Right ventricle myocardium inferior (tissue), 1 donor: ENCODE data around the gene DYSF. TPM values are rescaled to one million over a fixed set of nuclear protein-coding genes. Genes with fewer than 3 reads are reported as not detected.

ENCODE experiments used
- ATAC-seq: fragments of 200-7000 bp; cut with Tn5 transposase; one replicate; pipeline ENCODE4 v1.9.1; 2020; ENCODE audit warnings: mild to moderate bottlenecking, moderate library complexity
- DNase-seq: peaks from one replicate; pipeline ENCODE4 v3.0.0; 2021; ENCODE audit errors: missing footprints
- intact Hi-C: fragments of 100-400 bp; cut with DNase I; formaldehyde crosslinking; loops from one replicate; pipeline ENCODE4 v1.11.0; 2022
- total RNA-seq: library from RNA; stranded (reverse); fragmentation: NEBNext Ultra II Directional; extraction: Animal tissue kit (Norgen Biotek cat#: 25700); gene quantifications from one replicate; pipeline ENCODE4 v1.2.1, GENCODE V29; 2021
- donor health status: DM: no; HTN: yes; CAD: no; lungs with severe emphysema.

The DYSF gene
- total RNA-seq, 1 donor from 2014 or later = 57.8 TPM

- DNase-seq (no peak), ATAC-seq (no peak)
- intact Hi-C loops = loop anchor here (2.0 kb wide), 1 partner anchor 355 kb away; no protein-coding TSS in a partner anchor
These were observed 58.4 kb downstream of the DYSF start for GRCh38 chr2:71511776-71512175.

GRCh38 chr2:71512386-71512785, 59.0 kb downstream of the DYSF start:
- ATAC-seq = no peak
- no peak for DNase-seq
- intact Hi-C loops = no loop called here

GRCh38 chr2:71513096-71513495, 59.7 kb downstream of the DYSF start:
- intact Hi-C loops = no loop called here
- ATAC-seq (no peak), DNase-seq (no peak)

DNA sequence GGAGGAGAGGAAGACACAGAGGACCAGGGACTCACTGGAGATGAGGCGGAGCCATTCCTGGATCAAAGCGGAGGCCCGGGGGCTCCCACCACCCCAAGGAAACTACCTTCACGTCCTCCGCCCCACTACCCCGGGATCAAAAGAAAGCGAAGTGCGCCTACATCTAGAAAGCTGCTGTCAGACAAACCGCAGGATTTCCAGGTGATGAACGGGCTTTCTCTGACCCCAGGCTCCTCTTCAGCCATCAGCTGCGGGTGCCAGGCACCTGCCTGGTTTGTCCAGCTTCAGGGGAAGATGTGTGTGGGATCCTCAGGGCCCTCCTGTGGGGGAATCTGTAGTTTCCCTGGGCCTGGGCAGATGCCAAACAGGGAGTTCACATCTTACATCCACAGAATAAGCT, 60.4 kb downstream of the DYSF start:
- intact Hi-C loops = no loop called here
- DNase-seq (no peak), ATAC-seq (no peak)

GRCh38 chr2:71516253-71516888, 63.0 kb downstream of the DYSF start:
- DNase-seq = no peak
- intact Hi-C loops = no loop called here
- no peak for ATAC-seq

DNA sequence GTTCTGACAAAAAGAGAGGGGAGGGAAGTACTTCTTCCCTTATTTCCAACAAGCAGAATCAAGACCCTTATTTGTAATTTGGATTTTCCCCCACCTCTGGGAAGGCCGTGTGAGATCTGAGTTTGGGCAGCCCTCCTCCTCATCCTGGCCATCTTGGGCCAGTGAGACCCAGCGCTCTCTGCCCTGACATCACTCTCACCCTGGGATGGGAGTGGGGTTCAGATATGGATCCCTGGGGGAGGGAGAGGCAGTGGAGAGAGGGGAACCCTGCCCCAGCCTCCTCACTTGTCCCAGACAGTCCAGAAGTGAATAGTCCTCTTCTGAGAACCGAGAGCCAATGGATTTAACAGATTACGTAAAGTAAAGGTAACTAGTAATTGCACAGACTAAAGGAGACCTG, 64.5 kb downstream of the DYSF start:
- no peak for ATAC-seq
- no peak for DNase-seq
- intact Hi-C loops = no loop called here

- intact Hi-C loops = no loop called here
- DNase-seq = no peak
- no peak for ATAC-seq
These were observed 68.1 kb downstream of the DYSF start for GRCh38 chr2:71521436-71521950.

DNA sequence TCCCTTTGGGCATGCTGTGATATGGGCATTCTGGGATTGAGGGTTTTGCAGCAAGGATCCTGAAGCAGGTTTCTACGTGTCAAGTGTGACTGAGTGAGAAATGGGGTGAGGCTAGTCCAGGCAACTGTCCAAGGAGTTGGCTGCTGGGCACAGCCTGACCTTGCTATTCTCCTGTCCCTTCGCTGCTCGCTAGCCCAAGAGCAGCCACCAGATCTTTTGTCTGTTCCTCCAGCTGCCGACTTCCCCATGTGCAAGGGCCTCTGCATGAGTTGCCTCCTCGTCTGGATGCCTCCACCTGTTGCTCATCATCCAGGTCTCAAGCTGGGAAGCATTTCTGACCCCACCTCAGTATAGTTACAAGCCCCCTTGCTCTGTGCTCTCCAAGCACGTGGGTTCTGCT, 71.1 kb downstream of the DYSF start:
- DNase-seq = no peak
- peak; percentile 32 for ATAC-seq
- intact Hi-C loops = no loop called here

- ATAC-seq = no peak
- no peak for DNase-seq
- intact Hi-C loops = no loop called here
These were observed 72.8 kb downstream of the DYSF start for GRCh38 chr2:71526141-71526540.

- ATAC-seq (no peak), DNase-seq (no peak)
- intact Hi-C loops = no loop called here
These were observed 73.6 kb downstream of the DYSF start for GRCh38 chr2:71526975-71527374.

- intact Hi-C loops = no loop called here
- no peak for ATAC-seq
- DNase-seq = no peak
These were observed 74.8 kb downstream of the DYSF start for GRCh38 chr2:71528131-71528591.

- ATAC-seq (no peak), DNase-seq (no peak)
- intact Hi-C loops = no loop called here
These were observed 75.4 kb downstream of the DYSF start for GRCh38 chr2:71528749-71529148.

DNA sequence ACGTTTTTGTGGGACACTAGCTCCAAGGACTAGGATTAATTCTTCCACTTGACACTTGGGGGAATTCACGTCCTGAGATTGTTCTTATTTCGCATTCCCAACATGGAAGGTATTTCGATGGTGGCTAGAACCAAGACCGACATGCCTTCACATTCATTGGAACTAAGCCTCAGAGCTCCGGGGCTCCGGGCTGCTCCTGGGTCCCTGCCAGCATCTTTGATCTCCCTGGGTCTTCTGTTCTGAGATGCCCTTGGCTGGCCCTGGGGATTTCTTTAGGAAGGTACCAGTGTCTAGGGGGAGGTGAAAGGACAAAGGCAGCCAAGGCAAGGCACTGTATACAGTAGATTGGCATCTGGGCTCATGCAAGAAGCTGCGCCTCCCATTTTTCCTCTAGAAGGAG, 76.8 kb downstream of the DYSF start:
- intact Hi-C loops = no loop called here
- DNase-seq (no peak), ATAC-seq (no peak)

- no peak for ATAC-seq
- DNase-seq = no peak
- intact Hi-C loops = no loop called here
These were observed 77.4 kb downstream of the DYSF start for GRCh38 chr2:71530641-71531332.

GRCh38 chr2:71531522-71532047, 78.2 kb downstream of the DYSF start:
- intact Hi-C loops = no loop called here
- no peak for ATAC-seq
- DNase-seq = no peak

DNA sequence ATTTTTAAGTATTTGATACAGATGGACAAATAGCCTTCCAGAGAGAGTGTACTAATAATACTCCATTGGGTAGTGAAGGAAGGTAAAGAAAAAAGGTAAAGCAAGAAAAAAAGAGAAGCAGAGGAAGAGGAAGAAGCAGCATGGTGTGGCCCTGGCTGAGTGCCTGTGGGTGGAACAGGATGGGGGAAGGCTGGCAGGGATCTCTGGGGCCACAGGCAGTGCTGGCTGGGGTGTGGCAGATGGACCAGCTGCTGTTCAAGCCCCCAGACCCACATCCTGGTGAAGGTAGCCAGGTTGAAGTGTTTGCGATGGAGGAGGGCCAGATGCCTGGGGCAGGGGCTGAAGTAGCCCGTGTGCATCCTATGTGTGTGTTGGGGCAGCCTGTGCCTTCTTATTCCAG, 79.0 kb downstream of the DYSF start:
- intact Hi-C loops = no loop called here
- ATAC-seq (no peak), DNase-seq (no peak)

DNA sequence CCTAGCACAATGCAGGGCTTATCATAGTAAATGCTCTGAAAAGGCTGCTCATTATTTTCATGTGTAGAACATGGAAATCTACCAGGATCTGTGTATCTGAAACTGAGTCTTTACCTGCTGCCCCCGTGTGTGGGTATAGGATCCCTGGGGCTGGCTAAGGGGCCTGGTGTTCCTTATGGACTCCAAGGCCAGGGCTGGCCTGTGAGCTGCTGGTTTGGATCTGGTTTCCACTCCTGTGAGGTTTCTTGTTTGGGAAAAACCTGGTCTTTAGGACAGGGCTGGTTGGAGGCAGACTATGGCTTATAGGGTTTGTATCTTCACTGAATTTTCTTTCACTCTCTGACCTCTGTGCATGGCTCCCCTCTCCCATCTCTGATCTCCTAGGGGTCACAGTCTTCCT, 80.8 kb downstream of the DYSF start:
- ATAC-seq = no peak
- no peak for DNase-seq
- intact Hi-C loops = no loop called here

- ATAC-seq (no peak), DNase-seq (no peak)
- intact Hi-C loops = no loop called here
These were observed 81.5 kb downstream of the DYSF start for GRCh38 chr2:71534826-71535225.

DNA sequence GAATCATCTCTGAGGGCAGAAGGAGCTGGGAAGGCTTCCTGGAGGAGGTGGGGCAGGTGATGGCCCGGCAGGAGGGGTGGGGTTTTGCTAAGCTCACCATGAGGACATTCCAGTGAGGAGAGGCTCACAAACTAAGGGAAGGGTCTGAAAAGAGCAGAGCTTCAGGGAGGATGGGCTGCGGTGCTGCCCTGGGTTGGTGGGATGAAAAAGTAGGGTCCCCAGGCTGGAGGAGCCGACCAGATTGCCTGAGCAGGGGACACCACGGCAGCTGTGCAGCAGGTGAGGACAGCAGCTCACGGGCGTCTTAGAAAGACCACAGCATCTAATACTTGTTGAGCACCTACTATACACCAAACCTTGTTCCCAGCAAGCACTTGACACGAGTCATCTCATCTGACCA, 82.2 kb downstream of the DYSF start:
- no peak for DNase-seq
- no peak for ATAC-seq
- intact Hi-C loops = no loop called here

DNA sequence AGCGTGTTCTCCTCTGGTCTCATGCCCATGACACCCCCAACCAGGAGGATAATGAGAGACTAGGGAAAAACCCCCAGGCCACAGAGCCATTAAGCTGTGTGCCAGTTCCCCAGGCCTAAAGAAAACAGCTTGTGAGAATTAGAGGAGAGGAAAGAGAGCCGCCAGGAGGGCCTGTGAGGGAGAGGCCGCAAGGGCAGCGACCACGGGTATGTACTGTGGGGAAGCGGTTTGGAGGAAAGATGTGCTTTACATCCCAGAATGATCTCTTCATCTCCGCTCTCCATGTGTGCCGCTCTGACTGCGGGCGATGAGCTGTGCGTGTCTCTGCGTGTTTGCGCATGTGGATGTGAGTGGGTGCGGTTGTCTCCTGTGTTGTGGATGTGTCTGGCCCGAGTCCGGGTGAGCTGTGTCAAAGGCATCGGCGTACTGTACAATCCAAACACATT, 82.9 kb downstream of the DYSF start:
- no peak for ATAC-seq
- no peak for DNase-seq
- intact Hi-C loops = no loop called here
